GM18519 (cell line): ENCODE measurements around the gene RFK.
A peak's percentile ranks its signal among the peaks of the same experiment; 100 is the strongest.
"Not testable (repeated sequence)": the region's sequence is repeated elsewhere in the genome, so short reads cannot be mapped to it uniquely, and the experiment has no call there.

ENCODE experiments used
- ATAC-seq: cut with Tn5 transposase; IDR thresholded peaks from one replicate; pipeline ENCODE4 v1.9.1; 2021; ENCODE audit warnings: mild to moderate bottlenecking, moderate library complexity; ENCODE audit not compliant: unreplicated experiment, low FRiP score

RFK gene

DNA sequence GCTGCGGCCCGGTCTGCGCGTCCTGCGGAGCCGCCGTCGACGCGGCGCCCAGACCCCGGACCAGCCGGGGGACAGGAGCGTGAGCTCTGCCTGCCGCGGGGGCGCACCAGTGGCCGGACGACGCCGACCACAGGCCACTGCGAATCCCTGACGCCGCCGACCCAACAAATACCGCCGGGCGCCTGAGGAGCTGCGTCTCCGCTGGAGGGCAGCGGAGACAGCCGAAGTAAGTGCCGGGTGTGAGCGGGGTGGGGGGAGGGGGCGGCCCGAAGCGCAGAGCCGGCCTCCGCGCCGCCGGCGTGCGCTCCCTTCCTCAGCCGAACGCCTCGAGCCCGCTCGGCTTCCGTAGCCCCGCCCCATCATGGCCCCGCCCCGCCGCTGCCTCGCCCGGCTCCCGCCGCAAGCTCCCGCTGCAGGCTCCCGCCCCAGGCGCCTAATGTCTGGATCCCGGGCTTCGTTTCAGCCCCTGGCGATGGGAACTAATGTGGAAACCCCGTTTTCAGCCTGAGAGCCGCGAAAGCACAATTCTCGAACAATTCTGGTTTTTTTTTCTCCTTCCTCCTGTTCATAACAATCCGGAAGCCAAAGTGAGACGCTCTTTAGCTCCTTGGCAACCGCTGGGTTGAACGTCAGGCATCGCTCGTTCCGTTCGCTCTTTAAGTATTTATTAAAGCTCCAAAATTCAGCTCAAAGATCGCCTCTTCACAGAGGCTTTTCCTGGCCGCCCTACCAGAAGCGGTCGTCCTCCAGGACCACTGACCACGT lies at the start of gene RFK:
RFK (minus strand) TSS at position 232 of the 765 bp plus-strand sequence. CDS start 255 bp downstream, outside the sequence.
- ATAC-seq, result peak; percentile 62

DNA sequence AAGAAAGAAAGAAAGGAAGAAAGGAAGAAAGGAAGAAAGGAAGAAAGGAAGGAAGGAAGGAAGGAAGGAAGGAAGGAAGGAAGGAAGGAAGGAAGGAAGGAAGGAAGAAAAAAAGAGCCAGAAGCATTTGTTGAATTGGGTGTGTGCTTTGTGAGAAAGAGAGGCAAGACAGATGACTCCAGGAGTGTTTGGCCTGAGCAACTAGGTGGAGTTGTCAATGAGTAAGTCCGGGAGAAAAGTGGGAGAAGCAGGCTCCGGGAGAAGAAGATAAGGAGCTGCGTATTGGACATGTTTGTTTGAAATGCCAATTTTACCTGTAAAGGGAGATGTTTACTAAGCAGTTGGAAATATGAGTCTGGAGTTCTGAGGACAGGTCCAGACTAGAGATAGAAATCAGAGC lies 49.7 kb upstream of the RFK start:
- no peak for ATAC-seq

GRCh38 chr9:76441551-76442322 lies 47.5 kb upstream of the RFK start:
- ATAC-seq, result peak; percentile 54

- ATAC-seq, result peak; percentile 66
These were observed 44.8 kb upstream of the RFK start for GRCh38 chr9:76438841-76439588.

GRCh38 chr9:76437017-76437699 lies 42.9 kb upstream of the RFK start:
- not testable (repeated sequence) for ATAC-seq

DNA sequence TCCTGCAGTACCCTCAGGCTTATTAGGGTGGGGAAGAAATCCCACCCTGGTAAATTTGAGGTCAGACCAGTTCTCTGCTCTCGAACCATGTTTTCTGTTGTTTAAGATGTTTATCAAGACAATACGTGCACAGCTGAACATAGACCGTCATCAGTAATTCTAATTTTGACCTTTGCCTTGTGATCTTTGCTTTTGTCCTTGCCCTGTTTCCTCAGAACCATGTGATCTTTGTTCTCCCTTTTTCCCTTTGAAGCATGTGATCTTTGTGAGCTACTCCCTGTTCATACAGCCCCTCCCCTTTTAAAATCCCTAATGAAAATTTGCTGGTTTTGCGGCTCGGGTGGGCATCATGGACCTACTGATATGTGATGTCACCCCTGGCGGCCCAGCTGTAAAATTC lies 40.7 kb upstream of the RFK start:
- not testable (repeated sequence) for ATAC-seq

DNA sequence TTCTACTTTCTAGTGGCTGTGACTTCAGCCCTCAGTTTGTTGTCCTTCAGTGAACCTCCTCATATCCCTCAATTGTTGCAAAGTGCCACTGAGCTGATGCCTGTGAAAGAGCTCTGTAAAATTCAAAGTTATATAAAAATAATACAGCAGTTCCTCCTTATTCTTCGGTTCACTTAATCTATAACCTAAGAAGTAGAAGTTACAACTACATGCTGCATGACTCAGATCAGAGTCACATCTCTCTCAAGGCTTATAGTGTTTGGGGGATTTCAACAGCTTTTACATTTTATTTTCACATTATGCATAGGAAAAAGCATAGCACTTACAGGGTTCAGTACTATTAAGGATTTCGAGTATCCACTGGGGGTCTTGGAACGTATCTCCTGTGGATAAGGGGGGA lies 39.6 kb upstream of the RFK start:
- ATAC-seq, result no peak

- ATAC-seq, result no peak
These were observed 39.2 kb upstream of the RFK start for GRCh38 chr9:76433406-76433805.

GRCh38 chr9:76431601-76432000 lies 37.4 kb upstream of the RFK start:
- no peak for ATAC-seq

GRCh38 chr9:76426807-76427419 lies 32.7 kb upstream of the RFK start:
- no peak for ATAC-seq

DNA sequence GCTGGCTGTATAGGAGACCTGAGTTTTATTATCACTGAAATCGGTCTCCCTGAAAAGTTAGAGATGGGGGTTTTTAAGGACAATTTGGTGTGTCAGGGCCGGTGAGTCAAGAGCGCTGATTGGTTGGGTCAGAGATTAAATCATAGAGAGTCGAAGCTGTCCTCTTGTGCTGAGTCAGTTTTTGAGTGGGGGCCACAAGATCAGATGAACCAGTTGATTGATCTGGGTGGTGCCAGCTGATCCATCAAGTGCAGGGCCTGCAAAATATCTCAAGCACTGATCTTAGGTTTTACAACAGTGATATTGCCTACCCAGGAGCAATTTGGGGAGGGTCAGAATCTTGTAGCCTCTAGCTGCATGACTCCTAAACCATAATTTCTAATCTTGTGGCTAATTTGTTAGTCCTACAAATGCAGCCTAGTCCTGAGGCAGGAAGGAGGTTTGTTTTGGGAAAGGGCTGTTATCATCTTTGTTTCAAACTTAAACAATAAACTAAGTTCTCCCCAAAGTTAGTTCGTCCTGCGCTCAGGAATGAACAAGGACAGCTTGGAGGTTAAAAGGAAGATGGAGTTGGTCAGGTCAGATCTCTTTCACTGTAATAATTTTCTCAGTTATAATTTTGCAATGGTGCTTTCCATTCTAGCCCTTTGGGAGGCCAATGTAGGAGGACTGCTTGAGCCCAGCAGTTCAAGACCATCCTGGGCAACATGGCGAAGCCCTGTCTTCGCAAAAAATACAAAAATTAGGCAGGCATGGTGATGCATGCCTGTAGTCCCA lies 31.6 kb upstream of the RFK start:
- no peak for ATAC-seq

DNA sequence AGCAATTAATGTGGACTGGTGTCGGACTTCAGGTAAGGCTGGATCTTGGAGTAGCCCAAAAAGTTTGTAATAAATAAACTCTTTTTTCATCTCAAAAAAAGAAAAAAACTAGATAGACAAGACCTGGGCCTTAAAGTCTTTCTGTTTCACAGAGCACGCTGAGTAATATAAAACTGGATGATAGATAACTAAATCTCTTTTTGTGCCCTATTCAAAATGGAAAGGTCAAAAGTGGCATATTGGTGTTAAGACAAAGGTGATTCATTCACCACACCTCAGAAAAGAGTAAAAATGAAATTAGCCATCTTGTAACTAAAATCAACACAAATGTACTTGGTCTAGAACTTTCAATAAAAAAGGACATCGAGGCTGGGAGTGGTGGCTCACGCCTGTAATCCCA lies 30.3 kb upstream of the RFK start:
- no peak for ATAC-seq

- no peak for ATAC-seq
These were observed 29.3 kb upstream of the RFK start for GRCh38 chr9:76423216-76424177.

- ATAC-seq, result no peak
These were observed 25.7 kb upstream of the RFK start for GRCh38 chr9:76419782-76420380.

DNA sequence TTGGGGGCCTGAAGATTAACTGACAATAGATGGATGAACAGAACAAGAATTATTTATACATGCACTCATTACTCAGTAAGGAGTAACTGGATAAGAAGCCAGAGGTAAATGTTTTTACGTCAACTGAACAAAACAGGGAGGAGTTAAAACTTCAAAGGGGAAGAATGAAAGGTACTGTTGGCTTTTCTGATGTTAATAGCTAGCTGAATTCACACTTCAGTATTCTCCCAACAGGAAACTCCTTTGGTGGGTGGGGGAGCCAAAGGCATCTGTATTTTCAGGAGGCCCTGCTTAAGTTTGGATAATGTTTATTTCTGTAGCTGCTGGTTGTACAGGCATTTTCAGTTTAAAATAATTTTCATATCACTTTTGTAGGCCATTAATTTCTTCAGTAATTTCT lies 23.2 kb upstream of the RFK start:
- ATAC-seq, result no peak

DNA sequence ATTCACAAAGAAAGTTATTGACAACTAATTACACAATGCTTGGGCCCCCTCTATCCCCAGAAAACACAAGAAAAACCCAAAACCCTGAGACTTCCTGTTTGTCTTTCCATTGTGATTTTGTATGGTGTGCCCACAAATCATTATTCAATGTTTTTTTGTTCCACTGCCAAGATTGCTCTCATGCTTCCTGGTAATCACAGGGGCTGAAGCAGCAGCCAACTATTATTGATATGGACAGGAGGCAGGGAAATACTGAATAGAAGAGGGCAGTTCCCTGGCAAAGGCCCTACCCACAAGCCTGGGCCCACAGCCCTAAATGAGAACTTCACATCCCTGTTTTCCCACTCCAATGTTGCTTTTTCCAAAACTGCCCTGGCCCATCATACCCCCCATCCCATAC lies 21.5 kb upstream of the RFK start:
- ATAC-seq, result no peak

DNA sequence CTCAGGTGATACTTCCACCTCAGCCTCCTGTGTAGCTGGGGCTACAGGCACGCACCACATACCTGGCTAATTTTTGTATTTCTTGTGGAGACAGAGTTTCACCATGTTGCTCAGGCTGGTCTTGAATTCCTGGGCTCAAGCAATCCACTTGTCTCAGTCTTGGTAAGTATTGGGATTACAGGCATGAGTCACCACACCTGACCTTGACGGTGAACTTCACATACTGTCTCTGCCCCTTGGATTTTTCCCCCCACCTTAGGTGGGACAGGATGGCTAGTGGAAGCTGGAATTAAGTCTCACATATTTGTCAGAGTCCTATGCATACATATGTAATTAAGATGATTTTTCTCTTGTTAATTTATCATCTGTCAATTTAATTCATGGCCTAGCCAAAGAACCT lies 20.9 kb upstream of the RFK start:
- no peak for ATAC-seq

DNA sequence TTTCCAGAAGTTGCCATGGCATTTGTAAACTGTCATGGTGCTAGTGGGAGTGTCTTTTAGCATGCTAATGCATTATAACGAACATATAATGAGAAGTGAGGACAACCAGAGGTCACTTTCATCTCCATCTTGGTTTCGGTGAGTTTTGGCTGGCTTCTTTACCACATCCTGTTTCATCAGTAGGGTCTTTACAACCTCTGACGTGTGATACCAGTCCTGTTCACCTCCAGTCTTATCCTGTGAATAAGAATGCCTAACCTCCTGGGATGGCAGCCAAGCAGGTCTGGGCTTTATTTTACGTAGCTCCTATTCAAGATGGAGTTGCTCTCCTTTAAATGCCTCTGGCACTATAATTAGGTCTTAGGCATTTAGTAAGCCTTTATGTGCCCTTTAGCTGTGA lies 20.4 kb upstream of the RFK start:
- peak; percentile 60 for ATAC-seq
